Glomerular visceral epithelial cell (primary cell): ENCODE data around the gene SLTM.
"Not testable (repeated sequence)": the region's sequence is repeated elsewhere in the genome, so short reads cannot be mapped to it uniquely, and the experiment has no call there.

Experiments used
- DNase-seq: peaks from one replicate; pipeline ENCODE4 v3.0.0-alpha.2; 2016; ENCODE audit errors: extremely low spot score

SLTM gene

DNA sequence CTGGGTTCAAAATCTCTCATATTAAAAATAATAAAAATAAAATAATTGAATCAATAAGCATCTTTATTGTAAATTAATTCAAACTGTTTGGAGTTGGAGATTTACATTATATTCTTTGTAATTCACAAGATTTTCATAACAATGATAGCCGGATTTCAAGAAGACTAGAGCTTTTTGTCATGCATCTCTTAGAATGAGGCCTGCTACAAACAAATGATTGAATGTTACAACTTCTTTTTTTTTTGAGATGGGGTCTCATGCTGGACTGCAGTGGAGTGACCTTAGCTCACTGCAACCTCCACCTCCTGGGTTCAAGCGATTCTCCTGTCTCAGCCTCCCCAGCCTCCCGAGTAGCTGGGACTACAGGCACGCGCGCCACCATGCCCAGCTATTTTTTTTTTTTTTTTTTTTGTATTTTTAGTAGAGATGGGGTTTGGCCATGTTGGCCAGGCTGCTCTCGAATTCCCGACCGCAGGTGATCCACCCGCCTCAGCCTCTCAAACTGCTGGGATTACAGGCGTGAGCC is 3.5 kb downstream of the SLTM start:
- no peak for DNase-seq

DNA sequence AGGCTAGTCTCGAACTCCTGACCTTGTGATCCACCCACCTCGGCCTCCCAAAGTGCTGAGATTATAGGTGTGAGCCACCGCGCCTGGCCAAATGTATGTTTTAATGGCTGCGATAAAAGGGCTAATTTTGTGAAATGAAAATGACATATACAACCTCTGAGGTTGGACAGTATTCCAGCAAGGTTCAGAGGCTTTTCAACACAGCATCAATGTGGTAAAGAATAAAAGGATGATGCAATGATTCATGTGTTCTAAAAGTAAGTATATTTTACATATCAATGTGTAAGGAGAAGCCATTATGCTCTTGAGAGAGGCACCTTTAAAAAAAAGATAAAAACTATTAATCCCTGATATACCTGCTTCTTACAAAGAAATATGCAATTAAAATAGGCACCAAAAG is 6.7 kb downstream of the SLTM start:
- no peak for DNase-seq

DNA sequence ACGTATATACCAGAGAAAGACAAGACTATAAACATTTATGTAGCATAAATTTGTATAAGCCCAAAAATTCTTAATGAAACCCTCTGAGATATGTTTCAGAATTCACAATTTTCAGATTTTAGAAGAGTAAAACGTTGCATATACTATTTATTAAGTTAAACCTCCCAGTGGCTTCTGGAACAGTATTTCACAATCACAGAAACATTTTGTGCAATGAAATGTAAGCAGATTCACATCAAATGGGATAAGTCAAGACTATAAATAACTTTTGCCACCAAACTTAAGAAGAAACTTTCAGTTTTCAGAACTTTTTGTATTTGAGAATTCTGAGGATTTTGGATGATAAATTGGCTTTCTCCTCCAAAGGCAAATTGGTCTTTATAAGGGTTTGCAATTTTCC is 9.2 kb downstream of the SLTM start:
- DNase-seq = no peak

DNA sequence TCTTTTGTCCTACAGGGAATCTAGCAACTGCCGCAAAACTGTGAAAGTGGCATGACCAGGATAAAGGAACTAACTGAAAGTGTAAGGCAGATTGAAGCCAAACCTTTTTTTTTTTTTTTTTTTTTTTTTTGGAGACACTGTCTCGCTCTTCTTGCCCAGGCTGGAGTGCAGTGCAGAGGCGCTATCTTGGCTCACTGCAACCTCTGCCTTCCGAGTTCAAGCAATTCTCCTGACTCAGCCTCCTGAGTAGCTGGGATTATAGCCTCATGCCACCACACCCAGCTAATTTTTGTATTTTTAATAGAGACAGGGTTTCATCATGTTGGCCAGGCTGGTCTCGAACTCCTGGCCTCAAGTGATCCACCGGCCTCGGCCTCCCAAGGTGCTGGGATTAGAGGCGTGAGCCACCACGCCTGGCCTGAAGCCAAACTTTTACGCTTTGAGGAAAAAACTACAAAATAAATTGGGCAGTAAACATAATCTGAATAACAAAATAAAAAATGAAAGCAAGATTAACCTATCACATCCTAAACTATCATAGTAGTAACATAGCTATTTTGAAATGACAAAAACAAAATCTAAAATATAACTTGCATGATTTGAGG is 9.7 kb downstream of the SLTM start:
- no peak for DNase-seq

DNA sequence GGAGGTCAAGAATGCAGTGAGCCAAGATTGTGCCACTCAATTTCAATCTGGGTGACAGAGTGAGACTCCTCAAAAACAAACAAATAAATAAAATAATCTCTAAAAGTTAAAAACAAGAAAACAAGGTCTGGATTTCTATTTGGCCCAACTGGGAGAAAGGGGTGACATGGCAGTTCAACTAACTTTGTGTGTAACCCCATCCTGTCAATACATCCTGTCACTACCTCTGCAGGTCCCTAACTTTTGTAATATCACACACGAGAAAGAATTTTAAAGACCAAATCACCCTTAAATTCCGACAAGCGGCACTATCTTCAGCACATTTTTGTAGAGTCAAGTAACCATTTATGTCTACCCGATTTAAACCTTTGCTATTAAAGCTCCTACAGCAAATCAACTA is 10.2 kb downstream of the SLTM start:
- no peak for DNase-seq

DNA sequence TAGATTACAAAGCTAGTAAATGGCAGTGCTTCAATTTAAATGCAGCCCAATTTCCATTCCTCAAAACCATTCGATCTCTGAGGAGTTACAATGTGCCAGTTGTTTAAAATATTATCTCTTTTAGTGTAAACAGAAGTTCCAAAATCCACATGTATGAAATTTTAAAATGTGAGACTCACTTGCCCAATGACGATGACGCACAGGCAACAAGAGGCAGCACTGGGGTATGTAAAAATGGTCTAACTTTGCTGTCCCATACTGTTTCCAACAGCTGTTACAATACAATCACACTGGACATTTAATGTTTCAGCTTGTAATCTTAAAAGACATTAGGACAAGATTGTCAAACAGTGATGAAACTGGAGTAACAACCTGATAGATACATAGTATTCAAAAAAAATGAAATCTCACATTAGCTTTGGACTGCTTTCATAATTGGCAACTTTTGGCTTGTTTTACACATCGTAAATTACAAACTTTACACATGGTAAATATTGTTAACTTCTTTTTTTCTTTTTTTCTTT is 12.2 kb downstream of the SLTM start:
- DNase-seq = no peak

DNA sequence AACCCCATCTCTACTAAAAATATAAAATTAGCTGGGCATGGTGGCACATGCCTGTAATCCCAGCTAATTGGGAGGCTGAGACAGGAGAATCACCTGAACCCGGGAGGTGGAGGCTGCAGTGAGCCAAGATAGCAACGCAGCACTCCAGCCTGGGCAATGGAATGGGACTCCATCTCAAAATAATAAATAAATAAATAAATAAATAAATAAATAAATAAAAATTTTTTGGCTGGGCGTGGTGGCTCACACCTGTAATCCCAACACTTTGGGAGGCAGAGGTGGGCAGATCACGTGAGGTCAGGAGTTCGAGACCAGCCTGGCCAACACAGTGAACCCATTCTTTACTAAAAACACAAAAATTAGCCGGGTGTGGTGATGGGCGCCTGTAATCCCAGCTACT is 13.0 kb downstream of the SLTM start:
- DNase-seq = not testable (repeated sequence)

DNA sequence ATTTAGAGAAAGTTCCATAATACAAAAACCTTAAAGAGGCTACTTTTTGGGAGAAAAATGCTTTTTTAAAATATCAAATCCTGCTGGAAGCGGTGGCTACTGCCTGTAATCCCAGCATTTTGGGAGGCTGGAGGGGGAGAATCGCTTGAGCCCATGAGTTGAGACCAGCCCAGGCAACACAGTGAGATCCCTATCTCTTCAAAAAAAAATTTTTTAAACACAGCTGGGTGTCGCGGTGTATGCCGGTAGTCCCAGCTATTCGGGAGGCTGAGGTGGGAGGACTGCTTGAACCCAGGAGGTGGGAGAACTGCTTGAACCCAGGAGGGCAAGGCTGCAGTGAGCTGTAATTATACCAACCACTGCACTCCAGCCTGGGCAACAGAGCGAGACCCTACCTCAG is 14.2 kb downstream of the SLTM start:
- DNase-seq = no peak

DNA sequence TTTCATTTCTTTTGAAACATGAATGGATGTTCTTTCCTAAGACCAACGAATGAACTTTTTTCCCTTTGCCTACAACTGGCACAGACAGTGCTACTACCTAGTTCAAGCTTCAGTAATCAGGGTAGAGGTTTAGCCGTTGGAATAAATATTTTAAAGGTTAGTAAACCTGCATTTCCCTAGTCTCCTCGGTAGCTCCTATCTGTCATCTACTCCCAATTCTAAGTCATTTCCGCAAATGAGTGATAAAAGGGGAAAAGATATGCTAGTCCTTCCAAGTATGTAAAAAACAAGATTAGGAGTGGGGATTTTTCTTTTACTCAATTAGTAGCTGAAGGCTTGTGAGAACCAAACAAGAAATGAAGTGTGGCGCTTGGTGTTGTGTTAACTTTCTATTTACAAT is 15.2 kb downstream of the SLTM start:
- DNase-seq = peak; percentile 53

DNA sequence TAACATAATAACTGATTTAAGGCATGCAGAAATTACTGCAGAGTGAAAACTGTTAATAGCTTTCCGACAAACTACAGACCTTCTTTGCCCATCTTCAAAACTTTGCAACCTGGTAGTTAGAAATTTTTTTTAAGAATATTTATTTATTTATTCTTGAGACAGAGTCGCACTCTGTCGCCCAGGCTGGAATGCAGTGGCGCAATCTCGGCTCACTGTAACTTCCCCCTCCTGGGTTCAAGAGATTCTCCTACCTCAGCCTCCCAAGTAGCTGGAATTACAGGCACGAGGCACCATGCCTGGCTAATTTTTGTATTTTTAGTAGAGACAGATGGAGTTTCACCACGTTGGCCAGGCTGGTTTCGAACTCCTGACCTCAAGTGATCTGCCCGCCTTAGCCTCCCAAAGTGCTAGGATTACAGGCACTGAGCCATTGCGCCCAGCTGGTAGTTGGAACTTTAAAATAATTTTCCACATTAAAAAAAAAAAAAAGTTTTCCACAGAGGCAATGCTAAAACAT is 15.8 kb downstream of the SLTM start:
- DNase-seq = peak; percentile 14

DNA sequence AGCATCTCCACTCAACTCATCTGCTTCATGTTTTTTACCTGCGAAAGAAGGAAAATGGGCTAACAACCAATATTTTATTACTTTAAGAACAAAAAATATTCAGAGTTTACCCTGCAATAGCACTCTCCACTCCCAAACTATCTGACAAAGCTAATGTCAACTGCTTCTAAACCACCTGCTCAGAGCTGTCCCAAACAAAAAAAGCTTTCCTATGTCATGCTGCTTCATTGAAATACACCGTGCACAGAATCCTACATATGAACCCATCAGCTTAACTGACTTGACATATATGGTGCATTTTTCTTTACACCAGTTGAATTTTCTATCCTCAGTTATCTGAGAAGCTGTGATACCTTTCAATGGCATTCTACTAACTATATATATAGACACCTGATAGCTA is 16.5 kb downstream of the SLTM start:
- DNase-seq = no peak

DNA sequence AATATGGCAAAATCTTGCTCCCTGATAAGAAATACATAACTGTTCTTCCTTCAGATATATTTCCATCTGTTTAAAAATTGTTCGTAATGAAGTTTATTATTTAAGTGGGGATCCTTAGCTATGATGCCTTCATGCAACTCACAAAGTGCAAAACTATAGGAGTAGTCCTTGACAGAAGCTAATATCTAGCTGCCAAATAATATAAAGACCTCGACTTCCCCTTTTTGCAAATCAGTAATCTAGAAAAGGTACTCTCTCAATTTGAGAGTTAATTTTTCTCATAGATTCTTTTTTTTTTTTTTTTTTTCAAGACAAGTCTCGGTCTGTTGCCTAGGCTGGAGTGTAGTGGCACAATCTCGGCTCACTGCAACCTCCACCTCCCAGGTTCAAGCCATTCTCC is 23.0 kb downstream of the SLTM start:
- DNase-seq = no peak

DNA sequence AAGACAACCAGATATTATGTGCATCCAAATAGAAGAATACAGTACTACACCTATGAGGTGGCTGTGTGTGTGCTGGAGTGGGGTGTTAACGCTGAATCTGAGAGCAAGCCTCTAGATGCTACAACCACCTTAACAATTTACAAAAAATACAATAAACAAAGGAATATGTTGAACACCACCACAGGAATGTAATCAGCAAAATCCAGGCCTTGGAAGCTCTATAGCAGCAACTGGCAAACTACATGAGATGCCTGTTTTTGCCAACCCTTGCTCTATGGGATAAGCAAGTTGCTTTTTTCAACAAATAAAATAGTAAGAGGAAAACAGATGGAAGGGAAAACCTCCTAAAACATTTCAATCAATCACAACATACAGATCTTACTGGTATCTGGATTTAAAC is 23.9 kb downstream of the SLTM start:
- DNase-seq = no peak

DNA sequence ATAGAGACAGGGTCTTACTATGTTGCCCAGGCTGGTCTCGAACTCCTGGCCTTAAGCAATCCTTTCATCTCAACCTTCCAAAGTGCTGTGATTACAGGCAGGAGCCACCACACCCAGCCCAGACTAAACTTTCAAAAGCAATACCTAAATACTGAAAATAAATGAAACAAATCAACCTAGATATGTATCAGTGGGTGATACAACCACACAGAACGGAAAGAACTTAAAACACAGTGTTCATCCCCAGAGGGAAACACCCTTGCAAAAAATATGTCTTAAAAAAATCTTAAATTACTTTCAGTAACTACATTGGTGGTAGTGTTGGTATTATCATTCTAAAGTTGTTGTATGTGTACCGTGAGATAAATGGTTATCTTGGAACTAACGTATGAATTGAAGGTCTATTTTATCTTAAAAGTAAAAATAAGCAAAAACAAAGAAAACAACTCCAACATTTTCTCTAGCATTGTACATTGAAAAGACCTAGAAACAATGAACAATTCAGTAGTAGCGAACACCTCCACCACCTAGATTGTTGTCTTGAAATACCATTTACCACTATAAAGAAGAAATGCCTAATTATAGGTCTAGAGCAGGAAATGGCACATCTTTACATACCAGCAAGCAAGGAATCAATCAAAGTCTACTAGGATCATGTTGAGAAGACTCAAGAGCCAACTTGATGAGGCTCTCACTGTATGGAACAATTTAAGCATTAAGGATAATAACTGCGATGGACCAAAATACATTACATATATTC is 24.7 kb downstream of the SLTM start:
- no peak for DNase-seq

DNA sequence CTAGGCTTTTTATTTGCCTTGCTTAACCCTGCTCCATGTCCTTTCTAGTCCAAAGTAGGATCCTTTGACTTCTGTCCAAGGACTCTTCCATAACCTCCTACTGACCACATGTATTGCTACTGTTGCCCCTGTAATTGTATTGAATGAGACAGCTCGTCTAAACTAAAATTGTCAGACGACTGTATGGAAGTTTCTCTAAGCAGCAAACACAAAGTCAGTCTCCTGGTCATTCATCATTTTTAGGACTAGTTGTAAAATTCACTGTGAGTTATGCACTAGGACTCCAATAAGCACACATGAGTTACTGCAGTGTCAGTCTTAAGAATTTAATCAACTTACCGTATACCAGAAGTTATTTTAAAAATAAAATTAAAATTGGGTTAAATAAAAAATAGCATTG is 32.8 kb downstream of the SLTM start:
- no peak for DNase-seq

DNA sequence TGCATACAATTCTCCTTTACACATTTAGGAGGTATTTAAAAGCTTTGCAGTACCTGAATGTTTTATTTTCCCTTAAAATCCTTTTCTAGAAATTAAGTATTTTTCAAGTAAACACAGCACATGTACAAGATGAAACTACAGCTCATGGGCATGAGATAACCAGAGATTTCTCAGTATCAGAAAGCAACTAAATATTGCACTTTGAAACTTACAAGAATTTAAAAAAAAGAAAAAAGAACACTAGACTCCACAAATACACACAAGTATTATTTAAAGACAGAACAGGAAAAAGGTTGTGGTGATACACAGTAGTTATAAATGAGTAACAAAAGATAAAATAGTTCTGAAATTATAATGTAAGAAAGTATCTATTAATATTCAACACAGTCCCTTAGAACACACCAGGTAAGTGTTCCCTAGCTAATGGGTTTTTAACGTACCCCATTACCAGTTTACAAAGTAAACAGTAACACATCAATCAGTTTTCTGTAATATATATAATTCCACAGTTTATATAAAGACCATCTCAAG is 35.3 kb downstream of the SLTM start:
- DNase-seq = no peak

DNA sequence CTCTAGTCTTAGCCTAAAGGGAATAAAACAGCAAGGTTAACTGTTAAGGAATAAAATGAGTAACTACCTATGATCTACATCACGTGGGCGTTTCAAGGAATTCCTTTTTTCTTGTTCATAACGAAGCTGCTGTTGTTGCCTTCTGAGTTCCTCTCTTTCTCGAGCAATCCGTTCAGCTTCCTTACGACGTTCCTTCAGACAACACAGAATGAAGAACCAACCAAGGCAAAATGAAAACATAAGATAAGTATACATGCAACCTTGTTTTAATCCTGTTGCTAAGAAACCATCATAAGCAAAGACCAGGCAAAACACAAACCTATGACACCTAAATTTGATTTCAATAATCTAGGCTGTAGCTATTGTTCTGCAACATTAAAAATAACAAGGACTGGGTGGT is 44.1 kb downstream of the SLTM start:
- DNase-seq = no peak

DNA sequence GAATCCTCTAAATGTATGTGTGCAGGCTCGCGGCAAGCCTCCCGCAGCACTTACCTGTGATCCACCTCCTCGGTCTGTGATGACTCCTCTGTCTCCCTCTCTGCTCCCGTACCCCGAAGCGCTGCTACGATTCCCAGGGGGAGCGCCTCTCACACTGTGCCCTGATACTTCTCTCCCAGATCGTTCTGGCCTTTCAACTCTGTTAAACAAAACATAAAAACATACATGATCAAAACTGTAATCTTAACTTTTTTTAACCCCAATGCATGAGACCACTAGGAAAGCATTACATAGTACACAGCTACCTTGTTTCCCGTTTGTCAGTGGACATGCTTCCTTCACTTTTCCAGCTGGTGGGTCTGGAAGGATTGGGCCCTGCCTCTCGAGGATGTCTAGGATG is 46.6 kb downstream of the SLTM start:
- DNase-seq = no peak

DNA sequence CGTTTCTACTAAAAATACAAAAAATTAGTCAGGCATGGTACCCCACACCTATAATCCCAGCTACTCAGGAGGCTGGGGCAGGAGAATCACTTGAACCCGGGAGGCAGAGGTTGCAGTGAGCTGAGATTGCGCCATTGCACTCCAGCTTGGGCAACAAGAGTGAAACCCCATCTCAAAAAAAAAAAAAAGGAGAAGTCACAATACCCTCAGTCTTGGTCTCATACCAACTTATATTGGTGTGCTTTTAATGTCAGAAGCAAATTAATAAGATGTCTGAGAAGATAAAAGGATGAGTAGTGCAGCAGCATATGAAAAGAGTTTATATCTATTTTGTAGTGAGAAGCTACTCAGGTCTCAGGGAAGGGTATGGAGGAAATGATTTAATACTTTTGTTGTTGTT is 49.6 kb downstream of the SLTM start:
- not testable (repeated sequence) for DNase-seq

DNA sequence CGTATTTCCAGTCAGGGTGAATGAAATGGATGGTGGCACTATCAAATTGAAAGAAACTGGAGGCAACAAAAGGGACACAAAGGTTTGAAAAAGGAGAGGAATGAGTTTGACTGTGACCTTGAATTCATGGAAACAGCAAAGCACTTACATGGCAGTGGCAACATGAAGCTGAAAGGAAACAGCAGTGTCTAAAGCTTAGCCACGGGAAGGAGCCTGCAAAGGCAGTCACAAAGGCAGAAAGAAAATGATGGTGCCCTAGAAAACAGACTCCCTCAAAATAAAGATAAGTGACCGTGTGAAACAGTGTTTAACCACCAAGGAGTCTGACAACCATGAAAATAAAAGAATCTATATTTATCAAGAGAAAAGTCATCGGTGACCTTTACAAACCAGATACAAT is 51.2 kb downstream of the SLTM start:
- no peak for DNase-seq

DNA sequence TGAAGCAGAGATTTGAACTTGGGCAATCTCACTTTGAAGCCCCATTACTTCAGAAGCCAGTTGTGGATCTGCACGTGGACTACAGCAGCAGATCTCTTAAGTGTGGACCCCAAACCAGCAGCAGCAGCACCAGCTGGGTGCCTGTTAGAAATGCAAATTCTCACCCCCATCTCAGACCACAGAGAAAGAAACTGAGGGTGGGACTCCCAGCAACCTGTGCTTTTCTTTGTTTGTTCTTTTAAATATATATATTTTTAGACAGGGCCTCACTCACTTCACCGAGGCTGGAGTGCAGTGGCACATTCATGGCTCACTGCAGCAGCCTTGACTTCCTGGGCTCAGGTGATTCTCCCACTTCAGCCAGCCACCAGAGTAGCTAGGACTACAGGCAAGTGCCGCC is 53.2 kb downstream of the SLTM start:
- no peak for DNase-seq

DNA sequence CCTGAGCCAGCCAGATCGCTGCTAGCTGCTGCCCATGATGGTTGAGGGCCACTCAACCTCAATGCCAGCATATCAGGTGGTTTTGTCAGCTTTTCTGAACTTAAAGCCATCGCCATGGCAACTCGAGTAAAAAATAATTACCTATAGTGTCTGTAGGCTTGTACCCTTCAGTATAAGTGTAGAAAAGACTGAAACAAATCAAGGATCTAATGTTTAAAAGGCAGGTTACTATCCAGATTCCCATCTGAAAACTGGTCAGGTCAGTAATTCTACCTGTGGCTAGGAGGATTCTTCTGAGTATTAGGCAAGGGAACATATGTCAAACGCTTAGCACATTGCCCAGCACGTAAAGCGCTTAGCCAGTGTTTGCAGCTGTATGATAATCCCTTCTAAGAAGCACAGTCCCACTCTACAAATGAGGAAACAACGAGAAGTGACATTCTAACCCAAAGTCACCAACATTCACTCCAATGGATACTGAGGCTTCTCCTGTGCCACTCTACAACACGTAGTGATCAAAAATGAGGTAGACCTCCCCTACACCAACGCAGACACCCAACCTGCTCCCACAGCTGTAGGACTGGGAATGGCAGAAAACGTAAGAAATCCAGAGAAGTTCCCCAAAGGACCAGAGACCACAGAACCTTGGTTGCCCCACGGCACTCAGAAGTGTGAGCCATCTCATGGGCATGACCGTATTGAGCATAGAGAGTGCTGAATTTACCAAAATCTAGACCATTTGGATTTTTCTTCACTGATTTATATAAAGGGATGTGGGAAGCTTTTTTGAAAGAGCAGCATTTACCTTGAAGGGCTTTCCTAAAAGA is 55.3 kb downstream of the SLTM start:
- no peak for DNase-seq
